Stimulated activated CD4-positive, alpha-beta T cell treated with anti-CD3 and anti-CD28 coated beads, Interleukin-1b, Interleukin-23, amount 100 ng/mL, for 4 hours (primary cell): ENCODE results near the gene WSCD2.
"Not testable (repeated sequence)": the region's sequence is repeated elsewhere in the genome, so short reads cannot be mapped to it uniquely, and the experiment has no call there.

ENCODE experiments used
- DNase-seq, 2 donors: peaks; one replicate each; pipeline ENCODE4 v3.0.0-alpha.2; 2020; ENCODE audit warnings: low read depth in 2 of 2

WSCD2 gene

GRCh38 chr12:108196921-108197320 is 67.8 kb downstream of the WSCD2 start:
- DNase-seq: no peak

- DNase-seq: no peak
Observed at GRCh38 chr12:108198043-108198442, 69.0 kb downstream of the WSCD2 start.

GRCh38 chr12:108199106-108199505 is 70.0 kb downstream of the WSCD2 start:
- DNase-seq: no peak

- DNase-seq: no peak
Observed at GRCh38 chr12:108201808-108202207, 72.7 kb downstream of the WSCD2 start.

GRCh38 chr12:108204117-108204987 is 75.3 kb downstream of the WSCD2 start:
- DNase-seq: no peak

- no peak for DNase-seq
Observed at GRCh38 chr12:108205864-108206263, 76.8 kb downstream of the WSCD2 start.

- no peak for DNase-seq
Observed at GRCh38 chr12:108207791-108208730, 79.0 kb downstream of the WSCD2 start.

- DNase-seq: no peak
Observed at GRCh38 chr12:108210001-108210400, 80.9 kb downstream of the WSCD2 start.

- no peak for DNase-seq
Observed at GRCh38 chr12:108211157-108211556, 82.1 kb downstream of the WSCD2 start.

GRCh38 chr12:108213871-108214445 is 84.9 kb downstream of the WSCD2 start:
- DNase-seq: no peak

- no peak for DNase-seq
Observed at GRCh38 chr12:108214486-108214885, 85.4 kb downstream of the WSCD2 start.

GRCh38 chr12:108215458-108215857 is 86.4 kb downstream of the WSCD2 start:
- no peak for DNase-seq

GRCh38 chr12:108218921-108219320 is 89.8 kb downstream of the WSCD2 start:
- no peak for DNase-seq

GRCh38 chr12:108225101-108225500 is 96.0 kb downstream of the WSCD2 start:
- DNase-seq: not testable (repeated sequence)

GRCh38 chr12:108226866-108227265 is 97.8 kb downstream of the WSCD2 start:
- DNase-seq: no peak

- no peak for DNase-seq
Observed at GRCh38 chr12:108228746-108229145, 99.7 kb downstream of the WSCD2 start.

GRCh38 chr12:108231109-108231905 is 102.2 kb downstream of the WSCD2 start:
- no peak for DNase-seq

- DNase-seq: no peak
Observed at GRCh38 chr12:108231909-108232434, 102.9 kb downstream of the WSCD2 start.

- DNase-seq: no peak
Observed at GRCh38 chr12:108232565-108232964, 103.5 kb downstream of the WSCD2 start.

- no peak for DNase-seq
Observed at GRCh38 chr12:108234158-108234557, 105.1 kb downstream of the WSCD2 start.
